Activated CD4-positive, alpha-beta T cell treated with anti-CD3 and anti-CD28 coated beads for 48 hours (primary cell): Measurements from ENCODE around the gene RFX6.

Experiments
- DNase-seq: peaks from one replicate; pipeline ENCODE4 v3.0.0-alpha.2; 2020

Gene RFX6

GRCh38 chr6:116895935-116896334, 18.9 kb downstream of the RFX6 start:
- DNase-seq = no peak

- DNase-seq = no peak
Measured at GRCh38 chr6:116902634-116903033, 25.6 kb downstream of the RFX6 start.

DNA sequence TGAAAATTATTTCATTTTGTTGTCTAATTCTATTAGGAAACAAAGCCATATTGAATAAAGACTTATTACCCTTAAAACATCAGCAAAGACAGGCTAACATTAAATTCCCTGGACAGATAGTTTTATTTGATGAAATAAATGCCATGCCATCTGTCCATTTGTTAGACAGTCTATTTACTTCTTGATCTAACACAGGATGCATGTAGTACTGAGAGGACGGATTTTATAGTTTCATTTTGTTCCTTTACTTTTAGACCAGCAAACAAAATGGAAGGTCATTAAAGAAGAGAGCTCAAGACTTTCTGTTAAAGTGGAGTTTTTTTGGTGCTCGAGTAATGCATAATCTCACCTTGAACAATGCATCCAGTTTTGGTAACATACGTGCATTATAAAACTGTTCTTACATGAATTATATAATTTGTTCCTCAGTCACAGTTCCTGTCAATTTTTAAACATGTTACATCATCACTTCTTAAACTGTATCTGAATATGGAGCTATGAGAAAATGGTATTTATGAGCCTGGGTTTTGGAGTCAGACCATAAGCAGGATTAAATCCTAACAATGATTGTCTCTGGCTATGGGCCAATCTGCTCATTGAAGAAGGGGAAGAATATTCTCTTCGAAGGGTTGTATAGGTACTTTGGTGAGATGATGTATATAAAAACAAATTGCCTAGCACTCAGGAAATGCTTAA, 46.0 kb downstream of the RFX6 start:
- DNase-seq = no peak

GRCh38 chr6:116924245-116924644, 47.2 kb downstream of the RFX6 start:
- no peak for DNase-seq

GRCh38 chr6:116925088-116925794, 48.2 kb downstream of the RFX6 start:
- no peak for DNase-seq

DNA sequence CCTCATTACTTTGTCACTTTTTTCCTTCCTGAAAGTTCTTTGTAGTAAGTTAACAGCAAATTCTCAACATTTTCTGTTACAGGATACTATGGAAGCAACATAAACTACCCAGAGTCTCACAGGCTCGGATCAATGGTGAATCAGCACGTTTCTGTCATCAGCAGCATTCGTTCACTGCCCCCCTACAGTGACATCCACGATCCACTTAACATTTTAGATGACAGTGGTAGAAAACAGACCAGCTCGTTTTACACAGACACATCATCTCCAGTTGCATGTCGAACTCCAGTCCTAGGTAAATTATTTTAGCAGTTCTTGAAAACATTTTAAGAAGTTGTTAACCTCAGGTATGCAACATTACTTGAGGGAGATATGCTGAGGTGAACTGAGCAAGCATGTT, 51.6 kb downstream of the RFX6 start:
- DNase-seq = no peak

- DNase-seq = no peak
Measured at GRCh38 chr6:116929825-116930224, 52.8 kb downstream of the RFX6 start.

DNA sequence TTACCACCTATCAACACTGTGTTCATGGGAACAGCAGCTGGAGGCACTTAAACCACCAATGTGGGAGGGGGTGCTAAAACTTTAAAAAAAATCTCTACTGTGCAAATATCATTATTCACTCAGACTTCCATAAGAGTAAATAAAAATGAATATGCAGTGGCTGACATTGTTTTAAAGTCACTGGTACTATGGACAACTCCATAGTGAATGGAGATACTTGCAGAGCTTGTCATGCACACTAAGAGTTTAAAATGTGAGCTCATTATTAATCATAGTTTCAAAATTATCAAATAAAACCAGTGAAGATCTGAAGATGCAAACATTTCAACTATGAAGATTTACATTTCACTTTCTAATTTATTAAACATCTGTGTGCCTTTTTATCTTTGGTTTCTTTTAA, 54.4 kb downstream of the RFX6 start:
- no peak for DNase-seq

DNA sequence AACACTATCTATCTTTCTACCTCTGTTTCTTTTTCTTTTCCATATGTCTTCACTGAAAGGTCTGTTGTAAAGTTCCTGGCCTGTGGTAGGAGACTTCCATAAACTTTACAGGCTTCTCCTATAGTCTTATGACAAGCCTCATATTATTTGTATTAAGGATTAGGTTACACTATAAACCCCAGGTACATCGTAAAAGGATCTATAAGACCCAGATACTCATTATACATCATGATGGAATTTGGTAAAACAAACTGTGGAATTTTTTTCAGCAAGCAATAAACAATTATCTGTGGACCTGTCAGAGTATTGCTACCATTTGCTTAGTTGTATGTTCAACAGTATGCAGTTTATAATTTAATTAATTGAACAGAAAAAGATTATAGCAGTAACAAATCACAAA, 55.5 kb downstream of the RFX6 start:
- DNase-seq = no peak

GRCh38 chr6:116933485-116933884, 56.4 kb downstream of the RFX6 start:
- DNase-seq = no peak

GRCh38 chr6:116938305-116938704, 61.3 kb downstream of the RFX6 start:
- DNase-seq = no peak

DNA sequence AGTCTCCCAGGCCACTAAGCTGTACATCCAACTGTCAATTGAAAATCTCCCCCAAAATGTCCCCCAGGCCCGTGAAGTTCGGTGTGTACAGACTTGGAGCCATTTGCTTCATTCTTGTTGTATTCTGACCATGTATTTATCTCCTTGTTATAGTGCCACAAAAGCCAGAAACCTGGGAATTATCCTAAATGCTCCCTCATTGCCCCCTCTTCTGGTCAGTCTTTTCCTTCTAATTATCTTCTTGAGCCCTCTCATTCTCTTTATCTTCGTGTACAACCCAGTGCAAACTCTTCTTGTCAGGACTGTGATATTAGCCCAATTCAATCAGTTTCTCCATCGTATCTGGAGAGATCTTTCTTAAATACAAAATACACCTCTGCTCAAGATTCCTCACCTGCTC, 64.7 kb downstream of the RFX6 start:
- DNase-seq = no peak

GRCh38 chr6:116945809-116946208, 68.8 kb downstream of the RFX6 start:
- no peak for DNase-seq

- DNase-seq = no peak
Measured at GRCh38 chr6:116948533-116949304, 71.7 kb downstream of the RFX6 start.

DNA sequence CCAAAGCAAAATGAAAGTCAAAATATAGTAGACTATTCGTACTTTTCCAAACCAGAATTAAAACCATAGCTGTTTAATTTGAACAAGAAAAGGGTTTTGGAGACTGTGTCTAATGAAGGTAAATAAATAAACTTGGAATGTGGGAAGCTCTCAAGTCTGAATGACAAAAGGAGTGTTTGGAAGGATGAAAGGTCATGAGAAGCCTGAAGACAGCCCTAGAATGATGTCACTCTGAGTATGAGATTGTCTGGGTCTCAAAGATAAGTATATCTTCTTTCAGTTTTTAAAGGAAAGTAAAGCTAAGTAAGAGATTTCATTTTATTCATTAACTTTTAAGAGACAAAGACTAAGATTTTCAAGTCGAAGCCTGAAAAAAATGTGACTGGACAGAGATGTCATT, 72.9 kb downstream of the RFX6 start:
- no peak for DNase-seq

DNA sequence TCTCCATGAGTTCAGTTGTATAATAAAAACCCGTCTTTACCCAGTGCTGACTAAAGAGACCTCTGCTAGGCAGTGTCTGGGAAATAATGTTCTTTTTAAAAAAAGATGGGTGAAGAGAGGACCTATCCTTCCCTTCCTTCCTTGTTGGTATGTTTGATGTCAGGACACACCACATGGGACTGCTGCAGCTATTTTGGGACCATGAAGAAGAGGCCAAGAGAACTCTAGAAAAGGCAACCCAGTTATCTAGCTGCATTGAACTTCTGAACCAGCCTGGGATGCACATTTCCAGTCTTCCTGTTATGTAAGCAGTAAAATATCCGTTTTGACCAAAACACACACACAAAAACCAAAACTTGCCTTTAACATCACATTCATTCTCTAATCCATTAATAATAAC, 77.3 kb downstream of the RFX6 start:
- no peak for DNase-seq

GRCh38 chr6:116954938-116955337, 77.9 kb downstream of the RFX6 start:
- no peak for DNase-seq

DNA sequence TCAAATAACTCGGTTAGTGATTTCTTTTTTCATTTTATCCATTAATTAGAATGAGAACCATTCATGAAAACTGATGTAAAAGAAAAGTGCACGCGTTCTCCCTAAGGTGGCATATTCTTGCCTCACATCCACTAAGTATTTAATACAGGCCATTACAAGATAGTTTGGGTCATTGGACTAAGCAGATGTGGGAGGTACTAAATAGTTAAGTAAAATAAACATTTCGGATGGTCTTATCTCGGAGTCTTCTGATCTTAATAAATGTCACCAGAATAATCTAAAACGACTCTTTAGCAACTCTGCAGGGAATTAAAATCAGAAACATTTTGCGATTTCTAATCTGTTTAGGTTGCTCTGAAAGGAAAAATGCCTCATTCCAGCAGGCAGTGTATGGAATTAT, 78.7 kb downstream of the RFX6 start:
- DNase-seq = no peak

- no peak for DNase-seq
Measured at GRCh38 chr6:116963972-116964371, 86.9 kb downstream of the RFX6 start.

GRCh38 chr6:116966675-116967576, 89.9 kb downstream of the RFX6 start:
- no peak for DNase-seq

GRCh38 chr6:116969211-116969863, 92.3 kb downstream of the RFX6 start:
- peak; percentile 17 for DNase-seq

DNA sequence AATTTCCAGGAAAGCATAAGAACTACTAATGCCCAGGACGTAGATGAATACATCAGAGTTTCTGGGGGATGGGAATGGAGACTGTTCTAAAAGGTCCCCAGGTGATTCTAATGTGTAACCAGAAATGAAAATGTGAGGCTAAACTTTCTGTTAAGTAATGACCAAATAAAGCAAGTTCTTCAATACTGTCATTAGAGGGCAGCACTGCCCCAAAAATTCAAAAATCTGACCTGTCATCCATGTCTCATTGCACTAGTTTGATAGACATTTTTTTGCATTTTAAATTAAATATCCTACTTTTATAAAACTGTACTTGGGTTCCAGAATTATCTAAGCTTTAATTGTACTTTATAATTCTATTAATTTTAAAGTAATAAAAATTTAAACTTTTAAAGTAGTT, 94.9 kb downstream of the RFX6 start:
- DNase-seq = peak; percentile 23
